Measurements from ENCODE around the gene XPR1.

The XPR1 gene

GRCh38 chr1:180884588-180885300 is 252.9 kb downstream of the XPR1 start:
- Histone ChIP-seq H2AFZ (ENCODE audit: low read depth, low read length, severe bottlenecking) (no peak overlapping the region), H3K27ac (ENCODE audit: low read depth, low read length) (no peak overlapping the region), H3K9me3 (ENCODE audit: insufficient read depth, low read length) (no peaks in the 10 kb centered on the region), H3K36me3 (ENCODE audit: low read length) (no peaks in the 10 kb centered on the region), H3K9me2 (replicated peaks; ENCODE audit: insufficient read depth, low read length) (no peaks in the 10 kb centered on the region), H3K4me2 (ENCODE audit: low read depth, low read length, poor library complexity, severe bottlenecking) (no peak overlapping the region), H3K27me3 (ENCODE audit: low read length) (no peaks in the 10 kb centered on the region), H3K9ac (ENCODE audit: low read length) (no peak overlapping the region), H3K4me3 (ENCODE audit: insufficient read depth, low read length, poor library complexity, severe bottlenecking) (no peak overlapping the region), H4K20me1 (ENCODE audit: low read depth, low read length) (no peaks in the 10 kb centered on the region), H3K79me2 (ENCODE audit: insufficient read depth, low read length) (no peaks in the 10 kb centered on the region), H3F3A (ENCODE audit: insufficient read depth) (no peaks in the 10 kb centered on the region)
- no peak for TF ChIP-seq EZH2phosphoT487 (conservative IDR thresholded peaks at IDR 0.05; ENCODE audit: low read length)
- TF ChIP-seq, protein P1, sequence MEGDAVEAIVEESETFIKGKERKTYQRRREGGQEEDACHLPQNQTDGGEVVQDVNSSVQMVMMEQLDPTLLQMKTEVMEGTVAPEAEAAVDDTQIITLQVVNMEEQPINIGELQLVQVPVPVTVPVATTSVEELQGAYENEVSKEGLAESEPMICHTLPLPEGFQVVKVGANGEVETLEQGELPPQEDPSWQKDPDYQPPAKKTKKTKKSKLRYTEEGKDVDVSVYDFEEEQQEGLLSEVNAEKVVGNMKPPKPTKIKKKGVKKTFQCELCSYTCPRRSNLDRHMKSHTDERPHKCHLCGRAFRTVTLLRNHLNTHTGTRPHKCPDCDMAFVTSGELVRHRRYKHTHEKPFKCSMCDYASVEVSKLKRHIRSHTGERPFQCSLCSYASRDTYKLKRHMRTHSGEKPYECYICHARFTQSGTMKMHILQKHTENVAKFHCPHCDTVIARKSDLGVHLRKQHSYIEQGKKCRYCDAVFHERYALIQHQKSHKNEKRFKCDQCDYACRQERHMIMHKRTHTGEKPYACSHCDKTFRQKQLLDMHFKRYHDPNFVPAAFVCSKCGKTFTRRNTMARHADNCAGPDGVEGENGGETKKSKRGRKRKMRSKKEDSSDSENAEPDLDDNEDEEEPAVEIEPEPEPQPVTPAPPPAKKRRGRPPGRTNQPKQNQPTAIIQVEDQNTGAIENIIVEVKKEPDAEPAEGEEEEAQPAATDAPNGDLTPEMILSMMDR (IDR thresholded peaks at IDR 0.05; ENCODE audit: insufficient read depth, low read length, poor library complexity, severe bottlenecking) = no peak

DNA sequence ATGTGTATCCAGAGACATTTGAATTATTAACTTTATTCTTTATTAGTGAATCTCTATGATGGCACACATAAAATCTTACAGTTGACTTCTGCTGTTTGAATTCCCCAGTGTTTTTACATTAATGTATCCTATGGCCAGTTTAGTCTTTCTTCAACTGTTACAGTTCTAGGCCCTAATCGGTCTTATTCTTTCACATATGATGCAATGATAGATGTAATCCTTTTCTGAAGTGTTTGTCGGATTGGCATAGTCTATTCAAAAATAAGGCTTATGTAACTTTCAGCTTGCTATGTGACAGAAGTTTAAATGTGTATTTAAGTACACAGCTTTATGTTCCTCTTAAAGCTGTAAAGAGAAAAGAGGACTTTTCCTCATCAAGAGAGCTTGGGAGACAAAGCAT is 254.5 kb downstream of the XPR1 start:
- Histone ChIP-seq H3K9me3 (ENCODE audit: insufficient read depth, low read length) (no peaks in the 10 kb centered on the region), H3K27me3 (ENCODE audit: low read length) (no peaks in the 10 kb centered on the region), H3F3A (ENCODE audit: insufficient read depth) (no peaks in the 10 kb centered on the region), H2AFZ (ENCODE audit: low read depth, low read length, severe bottlenecking) (no peak overlapping the region), H3K27ac (ENCODE audit: low read depth, low read length) (no peak overlapping the region), H3K9ac (ENCODE audit: low read length) (no peak overlapping the region), H3K79me2 (ENCODE audit: insufficient read depth, low read length) (no peaks in the 10 kb centered on the region), H4K20me1 (ENCODE audit: low read depth, low read length) (no peaks in the 10 kb centered on the region), H3K4me3 (ENCODE audit: insufficient read depth, low read length, poor library complexity, severe bottlenecking) (no peak overlapping the region), H3K4me2 (ENCODE audit: low read depth, low read length, poor library complexity, severe bottlenecking) (no peak overlapping the region), H3K9me2 (replicated peaks; ENCODE audit: insufficient read depth, low read length) (no peaks in the 10 kb centered on the region), H3K36me3 (ENCODE audit: low read length) (no peaks in the 10 kb centered on the region)
- TF ChIP-seq, protein P1 (IDR thresholded peaks at IDR 0.05; ENCODE audit: insufficient read depth, low read length, poor library complexity, severe bottlenecking) = no peak
- TF ChIP-seq EZH2phosphoT487 (conservative IDR thresholded peaks at IDR 0.05; ENCODE audit: low read length) = no peak

DNA sequence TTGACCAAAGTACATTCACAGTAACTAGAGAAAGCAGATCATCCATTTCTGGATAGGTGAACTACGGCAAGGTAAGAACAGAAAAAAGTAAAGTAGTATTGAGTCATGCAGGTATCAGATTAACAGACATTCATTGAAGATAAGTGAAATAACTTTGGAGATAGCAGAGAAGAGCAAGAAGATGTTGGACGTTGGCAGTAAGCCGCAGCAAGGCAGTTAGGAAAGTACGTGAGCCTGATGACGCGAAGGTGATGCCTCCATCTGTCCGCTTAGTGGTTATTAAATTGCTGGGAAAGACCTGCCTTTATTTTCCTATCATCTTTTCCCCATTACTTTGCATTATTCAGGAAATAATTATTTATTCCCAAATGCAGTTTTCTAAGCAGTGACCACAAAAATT is 256.0 kb downstream of the XPR1 start:
- TF ChIP-seq, protein P1 (IDR thresholded peaks at IDR 0.05; ENCODE audit: insufficient read depth, low read length, poor library complexity, severe bottlenecking) = no peak
- TF ChIP-seq EZH2phosphoT487 (conservative IDR thresholded peaks at IDR 0.05; ENCODE audit: low read length) = no peak
- no peak overlapping the region for H2AFZ ChIP-seq (ENCODE audit: low read depth, low read length, severe bottlenecking)
- H3K4me2 ChIP-seq (ENCODE audit: low read depth, low read length, poor library complexity, severe bottlenecking) = no peak overlapping the region
- H3K27me3 ChIP-seq (ENCODE audit: low read length) = no peaks in the 10 kb centered on the region
- no peaks in the 10 kb centered on the region for H3F3A ChIP-seq (ENCODE audit: insufficient read depth)
- no peak overlapping the region for H3K9ac ChIP-seq (ENCODE audit: low read length)
- no peaks in the 10 kb centered on the region for H3K9me3 ChIP-seq (ENCODE audit: insufficient read depth, low read length)
- H3K9me2 ChIP-seq (replicated peaks; ENCODE audit: insufficient read depth, low read length) = no peaks in the 10 kb centered on the region
- H3K79me2 ChIP-seq (ENCODE audit: insufficient read depth, low read length) = no peaks in the 10 kb centered on the region
- H3K36me3 ChIP-seq (ENCODE audit: low read length) = no peaks in the 10 kb centered on the region
- H3K4me3 ChIP-seq (ENCODE audit: insufficient read depth, low read length, poor library complexity, severe bottlenecking) = no peak overlapping the region
- H3K27ac ChIP-seq (ENCODE audit: low read depth, low read length) = no peak overlapping the region
- H4K20me1 ChIP-seq (ENCODE audit: low read depth, low read length) = no peaks in the 10 kb centered on the region
